GM23338 (cell line): ENCODE measurements around the gene RPTOR. TPM values are rescaled to one million over a fixed set of nuclear protein-coding genes. Genes with fewer than 3 reads are reported as not detected.

Experiments
- ATAC-seq: fragments of 200-7000 bp; cut with Tn5 transposase; 3 replicates; pipeline ENCODE4 v1.9.1; 2020
- DNase-seq: peaks from one replicate; pipeline ENCODE4 v3.0.0-alpha.2; 2015; ENCODE audit warnings: low spot score
- H2AFZ ChIP-seq: fragments of 200-600 bp; sonication (generic); 2 replicates; pipeline ENCODE4 v1.8.0; 2016; ENCODE audit warnings: antibody characterized with exemption, mild to moderate bottlenecking, moderate library complexity
- H3F3A ChIP-seq: fragments of 200-600 bp; sonication (generic); replicated peaks from 2 replicates; pipeline ENCODE4 v1.8.0; 2017; ENCODE audit warnings: antibody characterized with exemption, mixed run types, low read depth
- H3K27ac ChIP-seq: fragments of 200-600 bp; sonication (generic); 2 replicates; pipeline ENCODE4 v1.6.1; 2016; ENCODE audit warnings: low read depth
- H3K27me3 ChIP-seq: fragments of 200-600 bp; sonication (generic); 2 replicates; pipeline ENCODE4 v1.8.0; 2016; ENCODE audit warnings: mild to moderate bottlenecking, mixed run types, moderate library complexity; ENCODE audit not compliant: insufficient read depth
- H3K36me3 ChIP-seq: fragments of 200-600 bp; sonication (generic); 2 replicates; pipeline ENCODE4 v1.8.0; 2016; ENCODE audit warnings: mild to moderate bottlenecking; ENCODE audit not compliant: insufficient read depth
- H3K4me1 ChIP-seq: fragments of 200-600 bp; sonication (generic); 2 replicates; pipeline ENCODE4 v1.8.0; 2016; ENCODE audit warnings: mild to moderate bottlenecking, moderate library complexity; ENCODE audit not compliant: insufficient read depth
- H3K4me2 ChIP-seq: fragments of 200-600 bp; sonication (generic); 2 replicates; pipeline ENCODE4 v1.7.1; 2017; ENCODE audit warnings: mixed run types
- H3K4me3 ChIP-seq: fragments of 200-600 bp; sonication (generic); 2 replicates; pipeline ENCODE4 v1.6.1; 2016; ENCODE audit warnings: mixed run types
- H3K79me2 ChIP-seq: fragments of 200-600 bp; sonication (generic); replicated peaks from 2 replicates; pipeline ENCODE4 v1.8.0; 2017; ENCODE audit warnings: mild to moderate bottlenecking; ENCODE audit not compliant: insufficient read depth
- H3K9me2 ChIP-seq: fragments of 200-600 bp; sonication (generic); 2 replicates; pipeline ENCODE4 v1.8.0; 2017; ENCODE audit not compliant: insufficient read depth
- H4K20me1 ChIP-seq: fragments of 200-600 bp; sonication (generic); replicated peaks from 2 replicates; pipeline ENCODE4 v1.8.0; 2017; ENCODE audit warnings: mild to moderate bottlenecking; ENCODE audit not compliant: insufficient read depth
- H3K27ac Mint-ChIP-seq: 2 replicates; pipeline ENCODE4 v1.8.0; 2020; ENCODE audit warnings: inconsistent platforms, mild to moderate bottlenecking, moderate library complexity, mixed read lengths
- H3K27me3 Mint-ChIP-seq: 3 replicates; pipeline ENCODE4 v1.8.0; 2022; ENCODE audit warnings: low read depth, mild to moderate bottlenecking, moderate library complexity, mixed read lengths, inconsistent platforms; ENCODE audit not compliant: insufficient read depth, poor library complexity
- H3K36me3 Mint-ChIP-seq: 3 replicates; pipeline ENCODE4 v1.8.0; 2021; ENCODE audit warnings: low read depth, mild to moderate bottlenecking, inconsistent platforms, moderate library complexity, mixed read lengths
- H3K4me1 Mint-ChIP-seq: 3 replicates; pipeline ENCODE4 v1.8.0; 2020; ENCODE audit warnings: mild to moderate bottlenecking, inconsistent platforms, mixed read lengths
- H3K4me3 Mint-ChIP-seq: 3 replicates; pipeline ENCODE4 v1.8.0; 2021; ENCODE audit warnings: moderate library complexity, mild to moderate bottlenecking, inconsistent platforms, mixed read lengths
- H3K9me3 Mint-ChIP-seq: 3 replicates; pipeline ENCODE4 v1.8.0; 2020; ENCODE audit warnings: moderate library complexity, mild to moderate bottlenecking, inconsistent platforms, mixed read lengths
- CTCF ChIP-seq, 2 experiments: fragments of 200-600 bp in 1 of 2; sonication (generic) in 1 of 2; conservative IDR thresholded peaks; 2 replicates each; pipeline versions ENCODE4 v1.5.1 to v1.6.1; 2016 to 2017; ENCODE audit warnings: antibody characterized with exemption in 2 of 2, low read depth in 2 of 2, mild to moderate bottlenecking in 2 of 2, moderate library complexity in 1 of 2
- ETS1 ChIP-seq: IDR thresholded peaks from 2 replicates; pipeline ENCODE4 v1.6.1; 2016; ENCODE audit warnings: antibody characterized with exemption
- EZH2 ChIP-seq: fragments of 200-600 bp; sonication (generic); IDR thresholded peaks from one replicate; pipeline ENCODE4 v1.8.0; 2017; ENCODE audit warnings: antibody characterized with exemption, mild to moderate bottlenecking, low read depth; ENCODE audit not compliant: unreplicated experiment
- JUNB ChIP-seq: IDR thresholded peaks from one replicate; pipeline ENCODE4 v1.6.1; 2016; ENCODE audit warnings: antibody characterized with exemption; ENCODE audit not compliant: unreplicated experiment
- NANOG ChIP-seq: IDR thresholded peaks from 2 replicates; pipeline ENCODE4 v1.6.1; 2016; ENCODE audit warnings: antibody characterized with exemption, borderline replicate concordance
- POLR2AphosphoS5 ChIP-seq: IDR thresholded peaks from 2 replicates; pipeline ENCODE4 v1.6.1; 2016; ENCODE audit warnings: antibody characterized with exemption, low read depth
- REST ChIP-seq: IDR thresholded peaks from one replicate; pipeline ENCODE4 v1.6.1; 2018; ENCODE audit warnings: antibody characterized with exemption; ENCODE audit not compliant: unreplicated experiment
- STAT1 ChIP-seq: IDR thresholded peaks from one replicate; pipeline ENCODE4 v1.6.1; 2016; ENCODE audit warnings: antibody characterized with exemption; ENCODE audit not compliant: unreplicated experiment
- ZNF114 ChIP-seq: fragments of 250-450 bp; sonication (Bioruptor Pico); IDR thresholded peaks from 2 replicates; pipeline ENCODE4 v1.5.0; 2020; ENCODE audit warnings: mild to moderate bottlenecking, moderate library complexity
- polyA plus RNA-seq: library from polyadenylated mRNA; unstranded; fragments of >200 nt; fragmentation: Nextera tagmentation; extraction: Ambion mirVana; gene quantifications from 2 replicates; pipeline ENCODE4 v1.2.1, GENCODE V29; 2016
- total RNA-seq: library from RNA; depleted of rRNA; stranded (reverse); fragments of >200 nt; shearing (Covaris generic); gene quantifications from 2 replicates; pipeline ENCODE4 v1.2.3, GENCODE V29; 2014

The RPTOR gene
- total and polyA plus RNA-seq, 2 experiments from 2014 or later = 9.5 to 38.0 TPM

GRCh38 chr17:80657561-80657960 lies 112.9 kb downstream of the RPTOR start (continued):
- TF ChIP-seq REST = no peak
- TF ChIP-seq EZH2 = no peak
- TF ChIP-seq ZNF114 (CRISPR knock-in tag) = no peak
- TF ChIP-seq ETS1 = no peak
- no peak for TF ChIP-seq JUNB
- TF ChIP-seq CTCF (conservative IDR thresholded peaks at IDR 0.05; ENCODE audit: low read depth in 2 of 2) = no peak

GRCh38 chr17:80658821-80659220 lies 114.2 kb downstream of the RPTOR start:
- H3K9me3 Mint-ChIP-seq = no peaks in the 10 kb centered on the region; the same call in 2 of the 3 replicates
- peaks cover 40% of the 10 kb centered on the region for H3K4me1 Mint-ChIP-seq
- ATAC-seq (no peak), DNase-seq (no peak)
- Histone ChIP-seq H3F3A (no peaks in the 10 kb centered on the region), H3K27me3 (no peaks in the 10 kb centered on the region), H4K20me1 (peaks cover 21% of the 10 kb centered on the region), H3K79me2 (peaks cover 89% of the 10 kb centered on the region), H3K27ac (no peak overlapping the region), H3K4me2 (no peak overlapping the region), H2AFZ (no peak overlapping the region), H3K4me1 (peaks cover 16% of the 10 kb centered on the region), H3K4me3 (no peak overlapping the region), H3K9me2 (no peaks in the 10 kb centered on the region), H3K36me3 (no peaks in the 10 kb centered on the region)
- H3K36me3 Mint-ChIP-seq = no peaks in the 10 kb centered on the region
- no peak for TF ChIP-seq STAT1
- peaks cover 5% of the 10 kb centered on the region for H3K27me3 Mint-ChIP-seq
- no peak overlapping the region for H3K4me3 Mint-ChIP-seq
- no peak overlapping the region for H3K27ac Mint-ChIP-seq

GRCh38 chr17:80659651-80660050 lies 115.0 kb downstream of the RPTOR start:
- Mint-ChIP-seq H3K27me3 (peaks cover 6% of the 10 kb centered on the region), H3K4me3 (no peak overlapping the region), H3K36me3 (no peaks in the 10 kb centered on the region), H3K27ac (no peak overlapping the region), H3K4me1 (peaks cover 48% of the 10 kb centered on the region), H3K9me3 (no peaks in the 10 kb centered on the region; the same call in 2 of the 3 replicates)
- H3K4me2 ChIP-seq = no peak overlapping the region
- H3K79me2 ChIP-seq = peaks cover 92% of the 10 kb centered on the region
- no peak overlapping the region for H2AFZ ChIP-seq
- no peak for ATAC-seq
- H3K27ac ChIP-seq = no peak overlapping the region
- no peak overlapping the region for H3K4me3 ChIP-seq
- no peaks in the 10 kb centered on the region for H3K27me3 ChIP-seq
- peaks cover 24% of the 10 kb centered on the region for H3K4me1 ChIP-seq
- no peaks in the 10 kb centered on the region for H3K36me3 ChIP-seq
- no peak for DNase-seq
- no peaks in the 10 kb centered on the region for H3F3A ChIP-seq
- H3K9me2 ChIP-seq = no peaks in the 10 kb centered on the region
- H4K20me1 ChIP-seq = peaks cover 20% of the 10 kb centered on the region
- TF ChIP-seq EZH2 = no peak
- no peak for TF ChIP-seq NANOG
- no peak for TF ChIP-seq ETS1
- no peak for TF ChIP-seq POLR2AphosphoS5
- no peak for TF ChIP-seq CTCF (conservative IDR thresholded peaks at IDR 0.05; ENCODE audit: low read depth in 2 of 2)
